Measurements from ENCODE around the gene SLC39A11. TPM values are rescaled to one million over a fixed set of nuclear protein-coding genes. Genes with fewer than 3 reads are reported as not detected.

The SLC39A11 gene
- total RNA-seq, 1 experiment from 2014 or later = 15.2 TPM

DNA sequence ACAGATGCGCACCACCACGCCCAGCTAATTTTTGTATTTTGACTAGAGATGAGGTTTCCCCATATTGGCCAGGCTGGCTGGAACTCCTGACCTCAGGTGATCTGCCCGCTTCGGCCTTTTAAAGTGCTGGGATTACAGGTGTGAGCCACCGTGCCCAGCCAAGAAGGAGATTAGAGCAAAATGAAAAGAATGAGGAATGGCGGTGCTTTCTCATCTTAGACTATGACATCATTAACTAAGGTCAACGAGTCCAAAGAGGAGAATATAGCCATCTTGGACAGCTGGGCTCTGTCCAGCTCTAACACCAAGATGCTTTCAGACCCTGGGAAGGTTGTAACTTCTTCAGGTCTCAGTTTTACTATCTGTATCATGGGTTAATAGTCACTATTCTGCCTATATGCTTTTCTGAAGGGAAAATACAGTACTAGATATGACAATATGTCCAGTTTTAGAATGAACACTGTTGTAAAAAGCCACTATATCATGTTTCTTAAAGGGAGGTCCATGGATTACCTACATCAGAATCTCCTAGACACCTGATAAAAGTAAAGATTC, 76.7 kb downstream of the SLC39A11 start:
- H3K4me3 Mint-ChIP-seq = no peak overlapping the region
- H2AFZ ChIP-seq (ENCODE audit: low read length) = no peak overlapping the region
- H3K4me1 ChIP-seq (ENCODE audit: insufficient read depth, low read length) = no peaks in the 10 kb centered on the region
- no peak overlapping the region for H3K23ac ChIP-seq (ENCODE audit: insufficient read length, low read depth, low read length)
- no peak overlapping the region for H3K27ac ChIP-seq (ENCODE audit: insufficient read length, low read depth, low read length)
- no peak overlapping the region for H3K14ac ChIP-seq (ENCODE audit: insufficient read depth, low read length)
- H4K91ac ChIP-seq (ENCODE audit: insufficient read length, low read depth, low read length) = no peak overlapping the region
- H2BK5ac ChIP-seq (ENCODE audit: insufficient read length, low read length) = no peak overlapping the region
- no peaks in the 10 kb centered on the region for H3K27me3 Mint-ChIP-seq (ENCODE audit: low read depth)
- H3K9me3 Mint-ChIP-seq = peaks cover 4 to 6% of the 10 kb centered on the region in 2 experiments; a peak in 4 of 5 replicates
- H3K4me1 Mint-ChIP-seq = peaks cover 10 to 11% of the 10 kb centered on the region in 2 experiments
- no peak overlapping the region for H3K9ac ChIP-seq (ENCODE audit: extremely low read depth, insufficient read length, low read length)
- no CpG with 5 or more reads among the region's 7 CpGs for WGBS (ENCODE audit: extremely low coverage, insufficient read length, low lambda C conversion rate)
- DNase-seq = no peak
- no peaks in the 10 kb centered on the region for H3K27me3 ChIP-seq (ENCODE audit: insufficient read depth, low read length)
- no peak overlapping the region for H2BK20ac ChIP-seq (ENCODE audit: low read depth, low read length, poor library complexity, severe bottlenecking)
- no peak overlapping the region for H4K8ac ChIP-seq (replicated peaks; ENCODE audit: insufficient read length, low read depth, low read length)
- H3K18ac ChIP-seq (ENCODE audit: insufficient read length, low read depth, low read length) = no peak overlapping the region
- no peak overlapping the region for H2BK120ac ChIP-seq (ENCODE audit: low read depth, low read length, poor library complexity, severe bottlenecking)
- no peaks in the 10 kb centered on the region for H3K23me2 ChIP-seq (ENCODE audit: insufficient read length, low read depth, low read length, poor library complexity, severe bottlenecking)
- peaks cover 0 to 6% (median 4%) of the 10 kb centered on the region in 3 experiments; a peak in 3 of 7 replicates for H3K36me3 Mint-ChIP-seq (ENCODE audit: insufficient read depth in 1 of 3, low read depth in 3 of 3)
- no peak overlapping the region for H3K4ac ChIP-seq (ENCODE audit: low read depth, low read length)
- no peaks in the 10 kb centered on the region for H3K79me2 ChIP-seq (ENCODE audit: insufficient read depth, low read length)
- no peaks in the 10 kb centered on the region for H3K9me3 ChIP-seq (ENCODE audit: control insufficient read depth, low read depth, low read length)
- H2AK5ac ChIP-seq (ENCODE audit: insufficient read length, low read length) = no peak overlapping the region
- H3T11ph ChIP-seq (ENCODE audit: low read length) = no peak overlapping the region
- no peaks in the 10 kb centered on the region for H4K20me1 ChIP-seq (ENCODE audit: control insufficient read depth, insufficient read depth, insufficient read length)
- no peak overlapping the region for H2BK15ac ChIP-seq (ENCODE audit: low read depth, low read length)
- H2BK12ac ChIP-seq (ENCODE audit: insufficient read length, low read depth, low read length) = no peak overlapping the region
- H3K27ac Mint-ChIP-seq = no peak overlapping the region
- no peak overlapping the region for H4K5ac ChIP-seq (ENCODE audit: insufficient read length, low read depth, low read length)
- H3K4me2 ChIP-seq (ENCODE audit: insufficient read depth, insufficient read length, low read length) = no peak overlapping the region
- TF ChIP-seq, protein P1, sequence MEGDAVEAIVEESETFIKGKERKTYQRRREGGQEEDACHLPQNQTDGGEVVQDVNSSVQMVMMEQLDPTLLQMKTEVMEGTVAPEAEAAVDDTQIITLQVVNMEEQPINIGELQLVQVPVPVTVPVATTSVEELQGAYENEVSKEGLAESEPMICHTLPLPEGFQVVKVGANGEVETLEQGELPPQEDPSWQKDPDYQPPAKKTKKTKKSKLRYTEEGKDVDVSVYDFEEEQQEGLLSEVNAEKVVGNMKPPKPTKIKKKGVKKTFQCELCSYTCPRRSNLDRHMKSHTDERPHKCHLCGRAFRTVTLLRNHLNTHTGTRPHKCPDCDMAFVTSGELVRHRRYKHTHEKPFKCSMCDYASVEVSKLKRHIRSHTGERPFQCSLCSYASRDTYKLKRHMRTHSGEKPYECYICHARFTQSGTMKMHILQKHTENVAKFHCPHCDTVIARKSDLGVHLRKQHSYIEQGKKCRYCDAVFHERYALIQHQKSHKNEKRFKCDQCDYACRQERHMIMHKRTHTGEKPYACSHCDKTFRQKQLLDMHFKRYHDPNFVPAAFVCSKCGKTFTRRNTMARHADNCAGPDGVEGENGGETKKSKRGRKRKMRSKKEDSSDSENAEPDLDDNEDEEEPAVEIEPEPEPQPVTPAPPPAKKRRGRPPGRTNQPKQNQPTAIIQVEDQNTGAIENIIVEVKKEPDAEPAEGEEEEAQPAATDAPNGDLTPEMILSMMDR (conservative IDR thresholded peaks at IDR 0.05) = no peak
- no peak overlapping the region for H3K56ac ChIP-seq (ENCODE audit: insufficient read length, low read depth, low read length)
- no peaks in the 10 kb centered on the region for H3K79me1 ChIP-seq (ENCODE audit: insufficient read depth, low read depth, low read length, poor library complexity, severe bottlenecking)
